WTC11 (cell line): ENCODE measurements around the gene SH3GL1. TPM values are rescaled to one million over a fixed set of nuclear protein-coding genes. Genes with fewer than 3 reads are reported as not detected.

ENCODE experiments used
- ETV6 ChIP-seq: sonication (generic); formaldehyde crosslinking; IDR thresholded peaks from 2 replicates; pipeline ENCODE4 v1.8.1; 2022; ENCODE audit warnings: mild to moderate bottlenecking, missing genetic modification reagents
- GRHL2 ChIP-seq: fragments of 250-450 bp; sonication (Bioruptor Pico); IDR thresholded peaks from 2 replicates; pipeline ENCODE4 v1.8.0; 2022; ENCODE audit warnings: mild to moderate bottlenecking, moderate library complexity; ENCODE audit not compliant: insufficient replicate concordance, severe bottlenecking
- HMGA2 ChIP-seq: fragments of 250-450 bp; sonication (Bioruptor Pico); IDR thresholded peaks from 2 replicates; pipeline ENCODE4 v1.4.0; 2021; ENCODE audit warnings: mild to moderate bottlenecking, moderate library complexity
- NFE2L1 ChIP-seq: sonication (generic); formaldehyde crosslinking; IDR thresholded peaks from 2 replicates; pipeline ENCODE4 v1.8.1; 2023; ENCODE audit warnings: missing genetic modification reagents
- PRRX2 ChIP-seq: fragments of 250-450 bp; sonication (Bioruptor Pico); IDR thresholded peaks from 2 replicates; pipeline ENCODE4 v1.8.0; 2021; ENCODE audit warnings: mild to moderate bottlenecking
- TEAD1 ChIP-seq: sonication (generic); formaldehyde crosslinking; IDR thresholded peaks from 2 replicates; pipeline ENCODE4 v1.8.0; 2022; ENCODE audit warnings: mild to moderate bottlenecking, missing genetic modification reagents
- total RNA-seq: library from RNA; stranded (reverse); gene quantifications from 3 replicates; pipeline ENCODE4 v1.2.3, GENCODE V29; 2021
- TF ChIP-seq, protein P1 (sequence below): sonication (generic); formaldehyde crosslinking; IDR thresholded peaks from 2 replicates; pipeline ENCODE4 v1.8.0; 2023; ENCODE audit warnings: missing genetic modification reagents, mild to moderate bottlenecking, borderline replicate concordance
- TF ChIP-seq, protein P2 (sequence below): fragments of 250-450 bp; sonication (Bioruptor Pico); IDR thresholded peaks from 2 replicates; pipeline ENCODE4 v1.9.0; 2021; ENCODE audit warnings: mild to moderate bottlenecking, borderline replicate concordance
- TF ChIP-seq, protein P3 (sequence below): sonication (generic); formaldehyde crosslinking; IDR thresholded peaks from 2 replicates; pipeline ENCODE4 v1.8.1; 2023; ENCODE audit warnings: mild to moderate bottlenecking, missing genetic modification reagents
- TF ChIP-seq, protein P4 (sequence below): sonication (generic); formaldehyde crosslinking; IDR thresholded peaks from 2 replicates; pipeline ENCODE4 v1.8.1; 2022; ENCODE audit warnings: missing genetic modification reagents, borderline replicate concordance
- TF ChIP-seq, protein P5 (sequence below): sonication (generic); formaldehyde crosslinking; IDR thresholded peaks from 2 replicates; pipeline ENCODE4 v1.8.0; 2023; ENCODE audit warnings: mild to moderate bottlenecking, missing genetic modification reagents
- TF ChIP-seq, protein P6 (sequence below): sonication (generic); formaldehyde crosslinking; IDR thresholded peaks from 2 replicates; pipeline ENCODE4 v1.8.0; 2022; ENCODE audit warnings: mild to moderate bottlenecking, missing genetic modification reagents
- TF ChIP-seq, protein P7 (sequence below): sonication (generic); formaldehyde crosslinking; IDR thresholded peaks from 2 replicates; pipeline ENCODE4 v1.8.0; 2022; ENCODE audit warnings: missing genetic modification reagents
- TF ChIP-seq, protein P8 (sequence below): fragments of 250-450 bp; sonication (Bioruptor Pico); IDR thresholded peaks from 2 replicates; pipeline ENCODE4 v2.1.2; 2022; ENCODE audit warnings: mild to moderate bottlenecking, moderate library complexity

The SH3GL1 gene
- total RNA-seq, 1 experiment from 2014 or later, result 109 TPM

DNA sequence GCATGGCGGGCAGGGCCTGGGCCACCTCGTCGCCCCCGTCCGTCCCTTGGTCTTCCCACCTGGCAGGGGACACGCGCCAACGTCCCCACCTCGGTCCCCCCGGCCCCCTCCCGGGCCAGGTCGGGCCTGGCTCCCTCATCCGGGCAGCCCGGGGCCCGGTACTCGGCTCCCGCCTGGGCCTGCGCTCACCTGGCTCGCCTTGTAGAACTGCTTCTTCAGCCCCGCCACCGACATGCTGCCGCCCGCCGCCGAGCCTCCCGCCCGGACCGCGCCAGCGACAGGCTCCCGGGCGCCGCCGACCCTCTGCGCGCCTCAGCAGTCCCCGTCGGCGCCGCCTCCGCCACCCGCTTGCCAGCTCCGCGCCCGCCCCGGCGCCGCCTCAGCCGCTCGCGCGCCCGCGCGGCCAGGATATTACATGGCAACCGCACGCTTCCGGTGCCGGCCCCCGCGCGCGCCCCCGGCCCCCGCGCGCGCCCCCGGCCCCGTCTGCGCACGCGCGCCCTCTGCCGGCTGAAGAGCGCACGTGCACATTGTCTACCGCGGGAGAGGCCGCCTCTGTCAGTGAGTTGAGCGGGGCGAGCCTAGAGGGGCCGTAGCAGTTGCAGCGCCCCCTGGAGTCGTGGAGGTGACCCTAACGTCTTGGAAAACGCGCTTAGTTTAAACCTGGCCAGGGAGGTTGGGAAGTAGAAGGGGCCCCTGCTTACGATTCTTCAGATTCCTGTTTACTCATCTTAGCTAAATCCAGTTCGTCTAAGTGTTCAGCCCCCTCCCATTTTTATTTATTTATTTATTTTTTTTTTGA lies at the start of gene SH3GL1 (continued):
- TF ChIP-seq, protein P1, sequence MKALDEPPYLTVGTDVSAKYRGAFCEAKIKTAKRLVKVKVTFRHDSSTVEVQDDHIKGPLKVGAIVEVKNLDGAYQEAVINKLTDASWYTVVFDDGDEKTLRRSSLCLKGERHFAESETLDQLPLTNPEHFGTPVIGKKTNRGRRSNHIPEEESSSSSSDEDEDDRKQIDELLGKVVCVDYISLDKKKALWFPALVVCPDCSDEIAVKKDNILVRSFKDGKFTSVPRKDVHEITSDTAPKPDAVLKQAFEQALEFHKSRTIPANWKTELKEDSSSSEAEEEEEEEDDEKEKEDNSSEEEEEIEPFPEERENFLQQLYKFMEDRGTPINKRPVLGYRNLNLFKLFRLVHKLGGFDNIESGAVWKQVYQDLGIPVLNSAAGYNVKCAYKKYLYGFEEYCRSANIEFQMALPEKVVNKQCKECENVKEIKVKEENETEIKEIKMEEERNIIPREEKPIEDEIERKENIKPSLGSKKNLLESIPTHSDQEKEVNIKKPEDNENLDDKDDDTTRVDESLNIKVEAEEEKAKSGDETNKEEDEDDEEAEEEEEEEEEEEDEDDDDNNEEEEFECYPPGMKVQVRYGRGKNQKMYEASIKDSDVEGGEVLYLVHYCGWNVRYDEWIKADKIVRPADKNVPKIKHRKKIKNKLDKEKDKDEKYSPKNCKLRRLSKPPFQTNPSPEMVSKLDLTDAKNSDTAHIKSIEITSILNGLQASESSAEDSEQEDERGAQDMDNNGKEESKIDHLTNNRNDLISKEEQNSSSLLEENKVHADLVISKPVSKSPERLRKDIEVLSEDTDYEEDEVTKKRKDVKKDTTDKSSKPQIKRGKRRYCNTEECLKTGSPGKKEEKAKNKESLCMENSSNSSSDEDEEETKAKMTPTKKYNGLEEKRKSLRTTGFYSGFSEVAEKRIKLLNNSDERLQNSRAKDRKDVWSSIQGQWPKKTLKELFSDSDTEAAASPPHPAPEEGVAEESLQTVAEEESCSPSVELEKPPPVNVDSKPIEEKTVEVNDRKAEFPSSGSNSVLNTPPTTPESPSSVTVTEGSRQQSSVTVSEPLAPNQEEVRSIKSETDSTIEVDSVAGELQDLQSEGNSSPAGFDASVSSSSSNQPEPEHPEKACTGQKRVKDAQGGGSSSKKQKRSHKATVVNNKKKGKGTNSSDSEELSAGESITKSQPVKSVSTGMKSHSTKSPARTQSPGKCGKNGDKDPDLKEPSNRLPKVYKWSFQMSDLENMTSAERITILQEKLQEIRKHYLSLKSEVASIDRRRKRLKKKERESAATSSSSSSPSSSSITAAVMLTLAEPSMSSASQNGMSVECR (CRISPR knock-in tag), result peak; percentile 51; the same call in 1 of the 2 replicates
- TF ChIP-seq, protein P2, sequence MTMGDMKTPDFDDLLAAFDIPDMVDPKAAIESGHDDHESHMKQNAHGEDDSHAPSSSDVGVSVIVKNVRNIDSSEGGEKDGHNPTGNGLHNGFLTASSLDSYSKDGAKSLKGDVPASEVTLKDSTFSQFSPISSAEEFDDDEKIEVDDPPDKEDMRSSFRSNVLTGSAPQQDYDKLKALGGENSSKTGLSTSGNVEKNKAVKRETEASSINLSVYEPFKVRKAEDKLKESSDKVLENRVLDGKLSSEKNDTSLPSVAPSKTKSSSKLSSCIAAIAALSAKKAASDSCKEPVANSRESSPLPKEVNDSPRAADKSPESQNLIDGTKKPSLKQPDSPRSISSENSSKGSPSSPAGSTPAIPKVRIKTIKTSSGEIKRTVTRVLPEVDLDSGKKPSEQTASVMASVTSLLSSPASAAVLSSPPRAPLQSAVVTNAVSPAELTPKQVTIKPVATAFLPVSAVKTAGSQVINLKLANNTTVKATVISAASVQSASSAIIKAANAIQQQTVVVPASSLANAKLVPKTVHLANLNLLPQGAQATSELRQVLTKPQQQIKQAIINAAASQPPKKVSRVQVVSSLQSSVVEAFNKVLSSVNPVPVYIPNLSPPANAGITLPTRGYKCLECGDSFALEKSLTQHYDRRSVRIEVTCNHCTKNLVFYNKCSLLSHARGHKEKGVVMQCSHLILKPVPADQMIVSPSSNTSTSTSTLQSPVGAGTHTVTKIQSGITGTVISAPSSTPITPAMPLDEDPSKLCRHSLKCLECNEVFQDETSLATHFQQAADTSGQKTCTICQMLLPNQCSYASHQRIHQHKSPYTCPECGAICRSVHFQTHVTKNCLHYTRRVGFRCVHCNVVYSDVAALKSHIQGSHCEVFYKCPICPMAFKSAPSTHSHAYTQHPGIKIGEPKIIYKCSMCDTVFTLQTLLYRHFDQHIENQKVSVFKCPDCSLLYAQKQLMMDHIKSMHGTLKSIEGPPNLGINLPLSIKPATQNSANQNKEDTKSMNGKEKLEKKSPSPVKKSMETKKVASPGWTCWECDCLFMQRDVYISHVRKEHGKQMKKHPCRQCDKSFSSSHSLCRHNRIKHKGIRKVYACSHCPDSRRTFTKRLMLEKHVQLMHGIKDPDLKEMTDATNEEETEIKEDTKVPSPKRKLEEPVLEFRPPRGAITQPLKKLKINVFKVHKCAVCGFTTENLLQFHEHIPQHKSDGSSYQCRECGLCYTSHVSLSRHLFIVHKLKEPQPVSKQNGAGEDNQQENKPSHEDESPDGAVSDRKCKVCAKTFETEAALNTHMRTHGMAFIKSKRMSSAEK, result no peak
- TF ChIP-seq HMGA2 (CRISPR knock-in tag), result no peak
- TF ChIP-seq, protein P3, sequence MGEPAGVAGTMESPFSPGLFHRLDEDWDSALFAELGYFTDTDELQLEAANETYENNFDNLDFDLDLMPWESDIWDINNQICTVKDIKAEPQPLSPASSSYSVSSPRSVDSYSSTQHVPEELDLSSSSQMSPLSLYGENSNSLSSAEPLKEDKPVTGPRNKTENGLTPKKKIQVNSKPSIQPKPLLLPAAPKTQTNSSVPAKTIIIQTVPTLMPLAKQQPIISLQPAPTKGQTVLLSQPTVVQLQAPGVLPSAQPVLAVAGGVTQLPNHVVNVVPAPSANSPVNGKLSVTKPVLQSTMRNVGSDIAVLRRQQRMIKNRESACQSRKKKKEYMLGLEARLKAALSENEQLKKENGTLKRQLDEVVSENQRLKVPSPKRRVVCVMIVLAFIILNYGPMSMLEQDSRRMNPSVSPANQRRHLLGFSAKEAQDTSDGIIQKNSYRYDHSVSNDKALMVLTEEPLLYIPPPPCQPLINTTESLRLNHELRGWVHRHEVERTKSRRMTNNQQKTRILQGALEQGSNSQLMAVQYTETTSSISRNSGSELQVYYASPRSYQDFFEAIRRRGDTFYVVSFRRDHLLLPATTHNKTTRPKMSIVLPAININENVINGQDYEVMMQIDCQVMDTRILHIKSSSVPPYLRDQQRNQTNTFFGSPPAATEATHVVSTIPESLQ (CRISPR knock-in tag), result no peak
- TF ChIP-seq, protein P4, sequence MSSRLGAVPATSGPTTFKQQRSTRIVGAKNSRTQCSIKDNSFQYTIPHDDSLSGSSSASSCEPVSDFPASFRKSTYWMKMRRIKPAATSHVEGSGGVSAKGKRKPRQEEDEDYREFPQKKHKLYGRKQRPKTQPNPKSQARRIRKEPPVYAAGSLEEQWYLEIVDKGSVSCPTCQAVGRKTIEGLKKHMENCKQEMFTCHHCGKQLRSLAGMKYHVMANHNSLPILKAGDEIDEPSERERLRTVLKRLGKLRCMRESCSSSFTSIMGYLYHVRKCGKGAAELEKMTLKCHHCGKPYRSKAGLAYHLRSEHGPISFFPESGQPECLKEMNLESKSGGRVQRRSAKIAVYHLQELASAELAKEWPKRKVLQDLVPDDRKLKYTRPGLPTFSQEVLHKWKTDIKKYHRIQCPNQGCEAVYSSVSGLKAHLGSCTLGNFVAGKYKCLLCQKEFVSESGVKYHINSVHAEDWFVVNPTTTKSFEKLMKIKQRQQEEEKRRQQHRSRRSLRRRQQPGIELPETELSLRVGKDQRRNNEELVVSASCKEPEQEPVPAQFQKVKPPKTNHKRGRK (CRISPR knock-in tag), result no peak
- no peak for TF ChIP-seq NFE2L1 (CRISPR knock-in tag)
- TF ChIP-seq, protein P5, sequence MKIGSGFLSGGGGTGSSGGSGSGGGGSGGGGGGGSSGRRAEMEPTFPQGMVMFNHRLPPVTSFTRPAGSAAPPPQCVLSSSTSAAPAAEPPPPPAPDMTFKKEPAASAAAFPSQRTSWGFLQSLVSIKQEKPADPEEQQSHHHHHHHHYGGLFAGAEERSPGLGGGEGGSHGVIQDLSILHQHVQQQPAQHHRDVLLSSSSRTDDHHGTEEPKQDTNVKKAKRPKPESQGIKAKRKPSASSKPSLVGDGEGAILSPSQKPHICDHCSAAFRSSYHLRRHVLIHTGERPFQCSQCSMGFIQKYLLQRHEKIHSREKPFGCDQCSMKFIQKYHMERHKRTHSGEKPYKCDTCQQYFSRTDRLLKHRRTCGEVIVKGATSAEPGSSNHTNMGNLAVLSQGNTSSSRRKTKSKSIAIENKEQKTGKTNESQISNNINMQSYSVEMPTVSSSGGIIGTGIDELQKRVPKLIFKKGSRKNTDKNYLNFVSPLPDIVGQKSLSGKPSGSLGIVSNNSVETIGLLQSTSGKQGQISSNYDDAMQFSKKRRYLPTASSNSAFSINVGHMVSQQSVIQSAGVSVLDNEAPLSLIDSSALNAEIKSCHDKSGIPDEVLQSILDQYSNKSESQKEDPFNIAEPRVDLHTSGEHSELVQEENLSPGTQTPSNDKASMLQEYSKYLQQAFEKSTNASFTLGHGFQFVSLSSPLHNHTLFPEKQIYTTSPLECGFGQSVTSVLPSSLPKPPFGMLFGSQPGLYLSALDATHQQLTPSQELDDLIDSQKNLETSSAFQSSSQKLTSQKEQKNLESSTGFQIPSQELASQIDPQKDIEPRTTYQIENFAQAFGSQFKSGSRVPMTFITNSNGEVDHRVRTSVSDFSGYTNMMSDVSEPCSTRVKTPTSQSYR (CRISPR knock-in tag), result no peak
- TF ChIP-seq ETV6 (CRISPR knock-in tag), result no peak
- TF ChIP-seq, protein P6, sequence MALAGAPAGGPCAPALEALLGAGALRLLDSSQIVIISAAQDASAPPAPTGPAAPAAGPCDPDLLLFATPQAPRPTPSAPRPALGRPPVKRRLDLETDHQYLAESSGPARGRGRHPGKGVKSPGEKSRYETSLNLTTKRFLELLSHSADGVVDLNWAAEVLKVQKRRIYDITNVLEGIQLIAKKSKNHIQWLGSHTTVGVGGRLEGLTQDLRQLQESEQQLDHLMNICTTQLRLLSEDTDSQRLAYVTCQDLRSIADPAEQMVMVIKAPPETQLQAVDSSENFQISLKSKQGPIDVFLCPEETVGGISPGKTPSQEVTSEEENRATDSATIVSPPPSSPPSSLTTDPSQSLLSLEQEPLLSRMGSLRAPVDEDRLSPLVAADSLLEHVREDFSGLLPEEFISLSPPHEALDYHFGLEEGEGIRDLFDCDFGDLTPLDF, result no peak
- TF ChIP-seq GRHL2 (CRISPR knock-in tag), result no peak
- peak; percentile 10; the same call in 1 of the 2 replicates for TF ChIP-seq TEAD1 (CRISPR knock-in tag)
- no peak for TF ChIP-seq PRRX2 (CRISPR knock-in tag)
- TF ChIP-seq, protein P7, sequence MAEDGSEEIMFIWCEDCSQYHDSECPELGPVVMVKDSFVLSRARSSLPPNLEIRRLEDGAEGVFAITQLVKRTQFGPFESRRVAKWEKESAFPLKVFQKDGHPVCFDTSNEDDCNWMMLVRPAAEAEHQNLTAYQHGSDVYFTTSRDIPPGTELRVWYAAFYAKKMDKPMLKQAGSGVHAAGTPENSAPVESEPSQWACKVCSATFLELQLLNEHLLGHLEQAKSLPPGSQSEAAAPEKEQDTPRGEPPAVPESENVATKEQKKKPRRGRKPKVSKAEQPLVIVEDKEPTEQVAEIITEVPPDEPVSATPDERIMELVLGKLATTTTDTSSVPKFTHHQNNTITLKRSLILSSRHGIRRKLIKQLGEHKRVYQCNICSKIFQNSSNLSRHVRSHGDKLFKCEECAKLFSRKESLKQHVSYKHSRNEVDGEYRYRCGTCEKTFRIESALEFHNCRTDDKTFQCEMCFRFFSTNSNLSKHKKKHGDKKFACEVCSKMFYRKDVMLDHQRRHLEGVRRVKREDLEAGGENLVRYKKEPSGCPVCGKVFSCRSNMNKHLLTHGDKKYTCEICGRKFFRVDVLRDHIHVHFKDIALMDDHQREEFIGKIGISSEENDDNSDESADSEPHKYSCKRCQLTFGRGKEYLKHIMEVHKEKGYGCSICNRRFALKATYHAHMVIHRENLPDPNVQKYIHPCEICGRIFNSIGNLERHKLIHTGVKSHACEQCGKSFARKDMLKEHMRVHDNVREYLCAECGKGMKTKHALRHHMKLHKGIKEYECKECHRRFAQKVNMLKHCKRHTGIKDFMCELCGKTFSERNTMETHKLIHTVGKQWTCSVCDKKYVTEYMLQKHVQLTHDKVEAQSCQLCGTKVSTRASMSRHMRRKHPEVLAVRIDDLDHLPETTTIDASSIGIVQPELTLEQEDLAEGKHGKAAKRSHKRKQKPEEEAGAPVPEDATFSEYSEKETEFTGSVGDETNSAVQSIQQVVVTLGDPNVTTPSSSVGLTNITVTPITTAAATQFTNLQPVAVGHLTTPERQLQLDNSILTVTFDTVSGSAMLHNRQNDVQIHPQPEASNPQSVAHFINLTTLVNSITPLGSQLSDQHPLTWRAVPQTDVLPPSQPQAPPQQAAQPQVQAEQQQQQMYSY (CRISPR knock-in tag), result no peak
- TF ChIP-seq, protein P8, sequence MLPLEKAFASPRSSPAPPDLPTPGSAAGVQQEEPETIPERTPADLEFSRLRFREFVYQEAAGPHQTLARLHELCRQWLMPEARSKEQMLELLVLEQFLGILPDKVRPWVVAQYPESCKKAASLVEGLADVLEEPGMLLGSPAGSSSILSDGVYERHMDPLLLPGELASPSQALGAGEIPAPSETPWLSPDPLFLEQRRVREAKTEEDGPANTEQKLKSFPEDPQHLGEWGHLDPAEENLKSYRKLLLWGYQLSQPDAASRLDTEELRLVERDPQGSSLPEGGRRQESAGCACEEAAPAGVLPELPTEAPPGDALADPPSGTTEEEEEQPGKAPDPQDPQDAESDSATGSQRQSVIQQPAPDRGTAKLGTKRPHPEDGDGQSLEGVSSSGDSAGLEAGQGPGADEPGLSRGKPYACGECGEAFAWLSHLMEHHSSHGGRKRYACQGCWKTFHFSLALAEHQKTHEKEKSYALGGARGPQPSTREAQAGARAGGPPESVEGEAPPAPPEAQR (CRISPR knock-in tag), result no peak
